Measurements from ENCODE around the gene TMEM170B. TPM values are rescaled to one million over a fixed set of nuclear protein-coding genes. Genes with fewer than 3 reads are reported as not detected.
"Not testable (repeated sequence)": the region's sequence is repeated elsewhere in the genome, so short reads cannot be mapped to it uniquely, and the experiment has no call there.

Gene TMEM170B
- total RNA-seq, 1 donor, result 4.0 TPM

- Histone ChIP-seq H4K20me1 (ENCODE audit: insufficient read depth, low read length) (no peaks in the 10 kb centered on the region), H3K4me1 (ENCODE audit: insufficient read depth, low read length) (peaks cover 4% of the 10 kb centered on the region), H3K36me3 (ENCODE audit: insufficient read depth, low read length) (no peaks in the 10 kb centered on the region), H3K27ac (ENCODE audit: low read depth, low read length) (no peak overlapping the region), H3K27me3 (ENCODE audit: insufficient read depth, low read length) (no peaks in the 10 kb centered on the region), H3K79me2 (ENCODE audit: insufficient read depth, low read length) (no peaks in the 10 kb centered on the region), H3K4me2 (ENCODE audit: insufficient read depth, low read length) (peak overlapping the region; percentile 83), H3K9me3 (ENCODE audit: low read depth, low read length) (no peaks in the 10 kb centered on the region), H3K4me3 (ENCODE audit: insufficient read depth, low read length) (peak overlapping the region; percentile 76), H2AFZ (ENCODE audit: low read length) (peak overlapping the region; percentile 59)
- peak; percentile 86 for DNase-seq (ENCODE audit: insufficient read length, low spot score, missing footprints)
- TF ChIP-seq, protein P1, sequence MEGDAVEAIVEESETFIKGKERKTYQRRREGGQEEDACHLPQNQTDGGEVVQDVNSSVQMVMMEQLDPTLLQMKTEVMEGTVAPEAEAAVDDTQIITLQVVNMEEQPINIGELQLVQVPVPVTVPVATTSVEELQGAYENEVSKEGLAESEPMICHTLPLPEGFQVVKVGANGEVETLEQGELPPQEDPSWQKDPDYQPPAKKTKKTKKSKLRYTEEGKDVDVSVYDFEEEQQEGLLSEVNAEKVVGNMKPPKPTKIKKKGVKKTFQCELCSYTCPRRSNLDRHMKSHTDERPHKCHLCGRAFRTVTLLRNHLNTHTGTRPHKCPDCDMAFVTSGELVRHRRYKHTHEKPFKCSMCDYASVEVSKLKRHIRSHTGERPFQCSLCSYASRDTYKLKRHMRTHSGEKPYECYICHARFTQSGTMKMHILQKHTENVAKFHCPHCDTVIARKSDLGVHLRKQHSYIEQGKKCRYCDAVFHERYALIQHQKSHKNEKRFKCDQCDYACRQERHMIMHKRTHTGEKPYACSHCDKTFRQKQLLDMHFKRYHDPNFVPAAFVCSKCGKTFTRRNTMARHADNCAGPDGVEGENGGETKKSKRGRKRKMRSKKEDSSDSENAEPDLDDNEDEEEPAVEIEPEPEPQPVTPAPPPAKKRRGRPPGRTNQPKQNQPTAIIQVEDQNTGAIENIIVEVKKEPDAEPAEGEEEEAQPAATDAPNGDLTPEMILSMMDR (IDR thresholded peaks at IDR 0.05; ENCODE audit: extremely low read depth, low read depth, low read length), result no peak
Observed at GRCh38 chr6:11538052-11538818, 686 bp downstream of the TMEM170B start.

- TF ChIP-seq, protein P1 (IDR thresholded peaks at IDR 0.05; ENCODE audit: extremely low read depth, low read depth, low read length), result no peak
- no peaks in the 10 kb centered on the region for H3K36me3 ChIP-seq (ENCODE audit: insufficient read depth, low read length)
- H3K79me2 ChIP-seq (ENCODE audit: insufficient read depth, low read length), result no peaks in the 10 kb centered on the region
- DNase-seq (ENCODE audit: insufficient read length, low spot score, missing footprints), result no peak
- peak overlapping the region; percentile 59 for H2AFZ ChIP-seq (ENCODE audit: low read length)
- peaks cover 4% of the 10 kb centered on the region for H3K4me1 ChIP-seq (ENCODE audit: insufficient read depth, low read length)
- peak overlapping the region; percentile 83 for H3K4me2 ChIP-seq (ENCODE audit: insufficient read depth, low read length)
- H3K4me3 ChIP-seq (ENCODE audit: insufficient read depth, low read length), result peak overlapping the region; percentile 76
- H4K20me1 ChIP-seq (ENCODE audit: insufficient read depth, low read length), result no peaks in the 10 kb centered on the region
- H3K27me3 ChIP-seq (ENCODE audit: insufficient read depth, low read length), result no peaks in the 10 kb centered on the region
- H3K9me3 ChIP-seq (ENCODE audit: low read depth, low read length), result no peaks in the 10 kb centered on the region
- no peak overlapping the region for H3K27ac ChIP-seq (ENCODE audit: low read depth, low read length)
Observed at GRCh38 chr6:11538819-11539468, 1.4 kb downstream of the TMEM170B start.

GRCh38 chr6:11542863-11543262, 5.3 kb downstream of the TMEM170B start:
- Histone ChIP-seq H3K27me3 (ENCODE audit: insufficient read depth, low read length) (no peaks in the 10 kb centered on the region), H3K4me2 (ENCODE audit: insufficient read depth, low read length) (no peak overlapping the region), H3K4me1 (ENCODE audit: insufficient read depth, low read length) (no peaks in the 10 kb centered on the region), H2AFZ (ENCODE audit: low read length) (no peak overlapping the region), H3K79me2 (ENCODE audit: insufficient read depth, low read length) (no peaks in the 10 kb centered on the region), H3K27ac (ENCODE audit: low read depth, low read length) (no peak overlapping the region), H3K4me3 (ENCODE audit: insufficient read depth, low read length) (no peak overlapping the region), H3K9me3 (ENCODE audit: low read depth, low read length) (no peaks in the 10 kb centered on the region), H4K20me1 (ENCODE audit: insufficient read depth, low read length) (no peaks in the 10 kb centered on the region), H3K36me3 (ENCODE audit: insufficient read depth, low read length) (no peaks in the 10 kb centered on the region)
- TF ChIP-seq, protein P1 (IDR thresholded peaks at IDR 0.05; ENCODE audit: extremely low read depth, low read depth, low read length), result no peak
- DNase-seq (ENCODE audit: insufficient read length, low spot score, missing footprints), result no peak

- Histone ChIP-seq H3K4me1 (ENCODE audit: insufficient read depth, low read length) (no peaks in the 10 kb centered on the region), H3K79me2 (ENCODE audit: insufficient read depth, low read length) (no peaks in the 10 kb centered on the region), H3K4me2 (ENCODE audit: insufficient read depth, low read length) (no peak overlapping the region), H3K27ac (ENCODE audit: low read depth, low read length) (no peak overlapping the region), H3K36me3 (ENCODE audit: insufficient read depth, low read length) (no peaks in the 10 kb centered on the region), H3K9me3 (ENCODE audit: low read depth, low read length) (no peaks in the 10 kb centered on the region), H4K20me1 (ENCODE audit: insufficient read depth, low read length) (no peaks in the 10 kb centered on the region), H2AFZ (ENCODE audit: low read length) (no peak overlapping the region), H3K27me3 (ENCODE audit: insufficient read depth, low read length) (no peaks in the 10 kb centered on the region), H3K4me3 (ENCODE audit: insufficient read depth, low read length) (no peak overlapping the region)
- no peak for DNase-seq (ENCODE audit: insufficient read length, low spot score, missing footprints)
- TF ChIP-seq, protein P1 (IDR thresholded peaks at IDR 0.05; ENCODE audit: extremely low read depth, low read depth, low read length), result no peak
Observed at GRCh38 chr6:11543919-11544518, 6.5 kb downstream of the TMEM170B start.

- not testable (repeated sequence) for H3K27ac ChIP-seq (ENCODE audit: low read depth, low read length); H3K36me3 ChIP-seq (ENCODE audit: insufficient read depth, low read length); H2AFZ ChIP-seq (ENCODE audit: low read length); H3K4me1 ChIP-seq (ENCODE audit: insufficient read depth, low read length); H3K79me2 ChIP-seq (ENCODE audit: insufficient read depth, low read length); DNase-seq (ENCODE audit: insufficient read length, low spot score, missing footprints); H3K4me2 ChIP-seq (ENCODE audit: insufficient read depth, low read length); H3K9me3 ChIP-seq (ENCODE audit: low read depth, low read length); H3K4me3 ChIP-seq (ENCODE audit: insufficient read depth, low read length); H4K20me1 ChIP-seq (ENCODE audit: insufficient read depth, low read length); H3K27me3 ChIP-seq (ENCODE audit: insufficient read depth, low read length)
Observed at GRCh38 chr6:11547846-11548245, 10.3 kb downstream of the TMEM170B start.

Data from osteoblast (primary cell).